Jurkat, Clone E6-1 (cell line): ENCODE data around the gene HTRA2.

Experiments
- DNase-seq: peaks from one replicate; pipeline ENCODE4 v3.0.0-alpha.2; 2011; ENCODE audit warnings: low read depth, low spot score
- H3K4me3 ChIP-seq: 2 replicates; pipeline ENCODE4 v1.5.1; 2011; ENCODE audit warnings: mild to moderate bottlenecking, low read length, control low read depth, moderate library complexity

HTRA2 gene

GRCh38 chr2:74533464-74533863 lies 3.7 kb downstream of the HTRA2 start:
- no peak overlapping the region for H3K4me3 ChIP-seq
- DNase-seq: no peak

- DNase-seq: no peak
- H3K4me3 ChIP-seq: no peak overlapping the region
These were observed 4.7 kb downstream of the HTRA2 start for GRCh38 chr2:74534411-74534810.

GRCh38 chr2:74535440-74535965 lies 5.8 kb downstream of the HTRA2 start:
- no peak overlapping the region for H3K4me3 ChIP-seq
- no peak for DNase-seq

GRCh38 chr2:74536166-74536950 lies 6.6 kb downstream of the HTRA2 start:
- DNase-seq: no peak
- no peak overlapping the region for H3K4me3 ChIP-seq

GRCh38 chr2:74537140-74537539 lies 7.4 kb downstream of the HTRA2 start:
- no peak overlapping the region for H3K4me3 ChIP-seq
- DNase-seq: no peak

GRCh38 chr2:74538881-74539339 lies 9.2 kb downstream of the HTRA2 start:
- H3K4me3 ChIP-seq: no peak overlapping the region
- no peak for DNase-seq

- DNase-seq: no peak
- no peak overlapping the region for H3K4me3 ChIP-seq
These were observed 10.6 kb downstream of the HTRA2 start for GRCh38 chr2:74540291-74540690.

- H3K4me3 ChIP-seq: no peak overlapping the region
- DNase-seq: no peak
These were observed 13.2 kb downstream of the HTRA2 start for GRCh38 chr2:74542978-74543377.

- no peak for DNase-seq
- no peak overlapping the region for H3K4me3 ChIP-seq
These were observed 14.9 kb downstream of the HTRA2 start for GRCh38 chr2:74544634-74545033.

GRCh38 chr2:74546004-74546403 lies 16.3 kb downstream of the HTRA2 start:
- no peak overlapping the region for H3K4me3 ChIP-seq
- DNase-seq: no peak

GRCh38 chr2:74548285-74548899 lies 18.7 kb downstream of the HTRA2 start:
- DNase-seq: no peak
- H3K4me3 ChIP-seq: no peak overlapping the region

GRCh38 chr2:74548900-74549826 lies 19.4 kb downstream of the HTRA2 start:
- no peak overlapping the region for H3K4me3 ChIP-seq
- DNase-seq: no peak

GRCh38 chr2:74550231-74550630 lies 20.5 kb downstream of the HTRA2 start:
- no peak overlapping the region for H3K4me3 ChIP-seq
- no peak for DNase-seq

- no peak overlapping the region for H3K4me3 ChIP-seq
- DNase-seq: no peak
These were observed 21.8 kb downstream of the HTRA2 start for GRCh38 chr2:74551530-74551929.

- DNase-seq: no peak
- no peak overlapping the region for H3K4me3 ChIP-seq
These were observed 22.5 kb downstream of the HTRA2 start for GRCh38 chr2:74551942-74552913.

GRCh38 chr2:74552914-74553811 lies 23.4 kb downstream of the HTRA2 start:
- no peak for DNase-seq
- no peak overlapping the region for H3K4me3 ChIP-seq
